ENCODE results near the gene SLC12A7. TPM values are rescaled to one million over a fixed set of nuclear protein-coding genes. Genes with fewer than 3 reads are reported as not detected.
A peak's percentile ranks its signal among the peaks of the same experiment; 100 is the strongest.

The SLC12A7 gene
- total and polyA plus RNA-seq, 2 of the 13 experiments (the other 11 are each of a cell fraction or from before 2014, with no cell fraction given) = 14.0 to 18.5 TPM

GRCh38 chr5:1111241-1111726, 579 bp downstream of the SLC12A7 start (continued):
- TF ChIP-seq DRAP1 (CRISPR knock-in tag; IDR thresholded peaks at IDR 0.05) (no peak), ZNF232 (CRISPR knock-in tag; IDR thresholded peaks at IDR 0.05; ENCODE audit: borderline replicate concordance) (no peak), DBP (CRISPR knock-in tag; IDR thresholded peaks at IDR 0.05; ENCODE audit: not compliant biosample characterization) (no peak), THRA (CRISPR knock-in tag; IDR thresholded peaks at IDR 0.05; ENCODE audit: borderline replicate concordance) (no peak), ZNF567 (CRISPR knock-in tag; IDR thresholded peaks at IDR 0.05; ENCODE audit: borderline replicate concordance) (no peak), KLF15 (CRISPR knock-in tag; IDR thresholded peaks at IDR 0.05; ENCODE audit: borderline replicate concordance) (no peak), RBM22 (optimal IDR thresholded peaks at IDR 0.05; ENCODE audit: low read length) (no peak), ZNF780A (CRISPR knock-in tag; IDR thresholded peaks at IDR 0.05) (no peak), PHF21A (CRISPR knock-in tag; IDR thresholded peaks at IDR 0.05) (no peak), HOXD1 (CRISPR knock-in tag; IDR thresholded peaks at IDR 0.05) (no peak), ZC3H13 (CRISPR knock-in tag; IDR thresholded peaks at IDR 0.05) (no peak), HNRNPK (IDR thresholded peaks at IDR 0.05; ENCODE audit: low read depth, low read length, poor library complexity, severe bottlenecking) (peak; percentile 20), ZNF557 (CRISPR knock-in tag; IDR thresholded peaks at IDR 0.05) (no peak), MIER3 (CRISPR knock-in tag; IDR thresholded peaks at IDR 0.05; ENCODE audit: borderline replicate concordance) (no peak), ISX (CRISPR knock-in tag; conservative IDR thresholded peaks at IDR 0.05) (no peak), ZNF335 (CRISPR knock-in tag; IDR thresholded peaks at IDR 0.05) (no peak), TFE3 (CRISPR knock-in tag; IDR thresholded peaks at IDR 0.05) (no peak), ZBTB2 (CRISPR knock-in tag; IDR thresholded peaks at IDR 0.05; ENCODE audit: low read depth) (no peak; the same call in 1 of the 2 replicates), TERF1 (CRISPR knock-in tag; IDR thresholded peaks at IDR 0.05) (no peak), ZNF33B (CRISPR knock-in tag; IDR thresholded peaks at IDR 0.05) (no peak), ASH2L (IDR thresholded peaks at IDR 0.05; ENCODE audit: insufficient read length, low read depth, low read length) (peak; percentile 41), ZNF451 (CRISPR knock-in tag; IDR thresholded peaks at IDR 0.05) (no peak)
